Activated gamma-delta T cell (primary cell): ENCODE data around the gene NBAS.
"Not testable (repeated sequence)": the region's sequence is repeated elsewhere in the genome, so short reads cannot be mapped to it uniquely, and the experiment has no call there.

Experiments used
- DNase-seq: peaks from one replicate; lab custom pipeline; 2025; lab: John Stamatoyannopoulos, UW

NBAS gene

DNA sequence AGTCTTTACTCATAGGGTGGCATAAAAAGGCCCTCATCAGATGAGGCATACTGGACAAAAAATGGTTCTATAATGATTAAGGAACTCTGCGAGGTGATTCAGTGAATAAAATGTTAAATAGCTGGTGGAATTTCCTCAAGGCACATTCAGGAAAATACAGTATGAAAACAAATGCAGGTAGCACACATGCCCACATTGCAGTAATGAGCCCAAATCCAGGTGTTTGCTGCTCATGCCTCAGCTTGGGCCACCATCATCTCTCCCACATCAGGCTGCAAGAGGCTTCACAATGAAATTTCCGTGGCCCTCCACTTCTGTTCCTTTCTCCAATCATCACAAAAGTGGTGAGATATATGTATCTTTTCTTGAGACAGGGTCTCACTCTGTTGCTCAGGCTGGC, 298.3 kb downstream of the NBAS start:
- no peak for DNase-seq

DNA sequence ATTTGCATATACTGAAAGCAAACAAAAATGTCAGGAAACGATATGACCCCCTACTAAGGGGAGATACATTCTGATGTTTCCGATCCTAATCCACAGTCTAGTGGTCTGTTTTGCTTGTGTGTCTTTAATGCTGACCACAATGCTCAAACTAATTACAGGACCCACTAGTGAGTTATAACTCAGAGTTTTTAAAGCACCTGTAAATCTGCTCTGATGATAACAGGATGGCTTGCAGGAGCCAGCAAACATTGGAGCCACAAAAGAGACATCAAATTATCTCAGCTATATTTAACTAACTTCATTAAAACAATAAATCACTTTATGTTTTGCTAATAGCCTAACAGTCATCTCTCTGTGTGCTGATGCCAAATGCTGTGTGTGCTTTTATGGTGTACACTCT, 300.3 kb downstream of the NBAS start:
- no peak for DNase-seq

DNA sequence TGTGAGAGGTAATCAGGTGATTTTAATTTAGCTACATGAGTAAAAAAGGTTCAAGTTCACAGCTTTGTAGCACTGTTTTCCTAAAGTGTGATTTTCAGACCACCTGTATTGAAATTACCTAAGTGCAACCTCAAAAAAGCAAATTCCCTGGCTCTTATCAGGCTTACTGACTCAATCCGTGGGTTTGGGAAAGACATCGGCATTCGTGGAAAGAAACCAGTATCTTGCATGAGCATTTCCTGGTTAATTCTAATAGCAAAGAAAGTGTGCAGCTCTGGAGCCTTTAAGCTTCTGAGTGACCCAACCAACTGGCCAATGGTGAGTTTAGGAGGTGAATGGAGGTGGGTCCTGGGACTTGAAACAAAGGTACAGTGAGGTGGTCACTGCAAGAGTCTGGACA, 300.9 kb downstream of the NBAS start:
- no peak for DNase-seq

DNA sequence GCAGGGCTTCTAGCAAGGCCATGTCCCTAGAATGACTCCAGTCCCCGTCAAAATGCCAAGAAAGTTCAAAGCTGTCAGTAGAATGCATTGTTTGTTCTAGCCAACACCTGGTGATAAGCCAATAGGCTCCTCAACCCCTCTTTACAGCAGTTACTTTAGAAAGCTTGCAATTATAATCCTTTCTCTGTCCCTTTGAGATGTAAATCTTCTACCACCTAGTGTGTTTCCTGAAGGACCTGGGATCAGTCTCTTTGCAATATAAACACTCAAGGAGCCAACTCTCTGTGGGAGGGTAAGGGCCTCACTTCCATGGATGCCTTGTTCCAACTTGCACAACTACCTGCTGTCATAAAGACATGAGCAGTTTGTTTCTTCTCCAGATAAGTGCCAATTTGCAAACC, 301.8 kb downstream of the NBAS start:
- DNase-seq: no peak

DNA sequence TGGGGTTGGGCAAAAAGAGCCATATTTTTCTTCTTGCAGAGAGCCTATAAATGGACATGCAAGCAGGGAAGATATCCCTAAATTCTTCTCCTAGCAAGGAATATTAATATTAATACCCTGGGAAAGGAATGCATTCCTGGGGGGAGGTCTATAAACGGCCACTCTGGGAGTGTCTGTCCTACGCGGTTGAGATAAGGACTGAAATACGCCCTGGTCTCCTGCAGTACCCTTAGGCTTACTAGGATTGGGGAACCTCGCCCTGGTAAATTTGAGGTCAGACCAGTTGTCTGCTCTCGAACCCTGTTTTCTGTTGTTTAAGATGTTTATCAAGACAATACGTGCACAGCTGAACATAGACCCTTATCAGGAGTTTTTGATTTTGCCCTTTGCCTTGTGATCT, 302.7 kb downstream of the NBAS start:
- not testable (repeated sequence) for DNase-seq

DNA sequence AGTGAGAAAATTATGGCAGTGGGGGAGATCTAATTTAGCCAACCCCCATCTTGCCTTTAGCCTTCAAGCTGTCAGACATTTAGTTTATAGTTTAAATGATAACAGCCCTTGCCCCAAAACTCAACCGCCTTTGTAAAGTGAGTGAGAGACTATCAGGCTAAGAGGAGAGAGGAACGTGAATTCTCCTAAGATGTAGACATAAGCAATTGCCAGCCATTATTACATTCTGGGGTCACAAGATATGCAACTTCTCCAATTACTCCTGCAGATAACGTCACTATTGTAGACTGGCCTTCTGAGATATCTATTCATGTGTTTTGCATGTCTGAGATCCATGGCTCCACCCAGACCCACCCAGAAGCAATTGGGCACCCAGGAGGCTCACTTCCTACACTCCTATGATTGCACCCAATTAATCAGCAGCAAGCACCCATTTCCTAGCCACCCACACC, 307.3 kb downstream of the NBAS start:
- DNase-seq: no peak

DNA sequence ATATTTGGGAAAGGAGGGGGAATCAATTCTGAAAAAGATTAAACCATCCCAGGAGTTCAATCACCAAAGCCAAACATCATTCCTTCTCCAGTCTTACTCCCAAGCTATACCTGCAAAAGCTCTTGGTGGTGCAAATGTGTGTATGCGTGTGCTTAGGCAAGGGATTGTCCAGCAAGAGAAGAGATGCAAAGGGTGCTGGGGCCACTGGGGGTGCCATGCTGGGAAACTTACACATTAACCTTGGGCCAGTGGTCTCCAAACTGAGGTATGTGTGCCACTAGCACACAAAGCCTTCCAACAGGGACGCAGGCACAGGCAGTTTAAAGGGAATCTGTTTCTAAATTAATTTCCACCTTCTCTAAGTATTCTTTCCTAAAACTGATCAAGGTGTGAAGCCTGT, 307.9 kb downstream of the NBAS start:
- DNase-seq: no peak

DNA sequence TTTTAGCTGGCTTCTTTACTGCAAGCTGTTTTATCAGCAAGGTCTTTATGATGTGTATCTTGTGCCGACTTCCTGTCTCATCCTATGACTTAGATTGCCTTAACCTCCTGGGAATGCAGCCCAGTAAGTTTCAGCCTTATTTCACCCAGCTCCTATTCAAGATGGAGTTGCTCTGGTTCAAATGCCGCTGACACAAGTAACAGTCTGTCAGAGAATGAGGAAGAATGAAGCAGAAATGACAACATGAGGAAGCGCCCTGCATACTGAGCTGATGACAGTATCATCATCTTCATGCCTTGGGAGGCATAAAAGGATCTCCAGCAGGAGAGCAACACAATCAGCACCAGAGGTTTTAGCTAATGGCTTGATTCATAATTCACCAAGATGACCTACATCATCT, 309.4 kb downstream of the NBAS start:
- DNase-seq: no peak

DNA sequence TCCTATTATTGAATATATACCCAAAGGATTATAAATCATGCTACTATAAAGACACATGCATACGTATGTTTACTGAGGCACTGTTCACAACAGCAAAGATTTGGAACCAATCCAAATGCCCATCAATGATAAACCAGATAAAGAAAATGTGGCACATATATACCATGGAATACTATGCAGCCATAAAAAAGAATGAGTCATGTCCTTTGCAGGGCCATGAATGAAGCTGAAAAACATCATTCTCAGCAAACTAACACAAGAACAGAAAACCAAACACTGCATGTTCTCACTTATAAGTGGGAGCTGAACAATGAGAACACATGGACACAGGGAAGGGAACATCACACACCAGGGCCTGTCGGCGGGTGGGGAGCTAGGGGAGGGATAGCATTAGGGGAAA, 310.2 kb downstream of the NBAS start:
- not testable (repeated sequence) for DNase-seq

DNA sequence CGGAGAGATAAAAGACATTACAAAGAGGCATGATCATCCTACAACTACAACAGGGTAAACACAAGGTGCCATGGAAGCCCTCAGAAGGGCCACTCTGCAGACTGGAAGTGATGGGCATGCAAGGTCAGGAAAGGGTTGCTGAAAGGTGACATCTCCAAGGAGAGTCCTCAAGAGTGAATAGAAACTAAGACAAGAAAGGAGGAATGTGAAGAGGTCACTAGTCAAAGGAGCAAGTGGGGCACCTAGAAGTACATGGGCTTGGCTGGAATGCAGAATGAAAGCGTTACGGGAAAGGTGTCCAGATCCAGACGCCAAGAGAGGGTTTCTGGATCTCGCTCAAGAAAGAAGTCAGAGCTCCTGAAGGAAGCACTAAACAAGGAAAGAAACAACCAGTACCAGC, 314.3 kb downstream of the NBAS start:
- DNase-seq: no peak

DNA sequence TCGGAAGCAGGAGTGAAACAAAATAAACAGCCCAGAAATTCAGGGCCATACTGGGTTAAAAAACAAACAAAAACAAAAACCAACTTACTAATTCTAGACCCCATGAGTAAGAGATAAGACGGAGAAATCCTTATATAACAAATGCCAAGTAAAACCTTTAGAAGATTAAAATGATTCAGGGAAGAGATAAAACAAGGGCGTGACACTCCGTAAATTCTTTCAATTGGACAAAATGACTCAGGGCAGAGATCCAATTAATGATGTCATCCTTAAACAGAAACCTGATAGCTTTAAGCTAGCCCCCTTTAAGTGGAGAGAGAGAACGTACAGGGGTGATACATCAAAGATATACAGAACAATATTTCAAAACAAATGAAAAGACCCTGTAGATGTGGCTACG, 317.4 kb downstream of the NBAS start:
- DNase-seq: no peak

DNA sequence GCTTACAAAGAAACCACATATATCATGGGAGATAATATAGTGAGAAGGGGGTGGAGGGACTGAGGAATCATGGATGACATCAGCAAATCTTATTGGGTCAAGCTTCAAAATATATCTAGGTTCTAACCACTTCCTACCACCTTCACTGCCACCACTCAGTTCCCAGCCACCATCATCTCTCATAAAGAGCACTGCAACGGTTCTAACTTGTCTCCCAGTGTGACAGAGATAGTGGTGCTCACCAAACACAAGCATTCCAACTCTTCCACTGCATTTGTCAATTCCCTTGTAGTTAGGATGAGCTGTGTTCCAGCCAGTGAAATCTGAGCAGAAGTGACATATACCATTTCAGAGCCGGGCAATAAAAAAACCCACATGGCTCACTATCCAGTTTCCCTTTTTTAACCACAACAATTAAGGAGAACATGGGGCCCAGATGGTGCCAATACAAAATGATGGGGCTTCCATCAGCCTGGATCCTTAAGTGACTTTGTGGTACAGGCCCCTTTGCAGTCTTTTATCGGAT, 318.1 kb downstream of the NBAS start:
- DNase-seq: no peak

DNA sequence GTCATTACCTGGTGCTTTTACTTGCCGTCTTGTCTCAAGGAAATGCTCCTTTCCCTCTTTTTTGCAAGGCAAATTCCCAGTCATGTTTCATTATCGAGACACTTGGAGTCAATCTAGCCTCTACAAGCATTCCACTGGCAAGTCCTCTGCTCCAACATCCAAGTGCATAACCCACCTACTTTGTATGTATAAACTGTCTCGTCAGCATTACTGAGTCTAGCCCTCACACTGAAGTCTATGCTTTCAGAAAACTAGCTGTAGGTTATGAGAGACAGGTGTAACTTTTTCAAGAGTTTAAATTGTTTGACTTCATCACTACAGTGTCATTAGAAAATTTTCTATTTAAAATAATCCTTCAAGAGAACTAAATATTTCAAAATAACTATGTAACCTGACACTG, 319.2 kb downstream of the NBAS start:
- DNase-seq: no peak

DNA sequence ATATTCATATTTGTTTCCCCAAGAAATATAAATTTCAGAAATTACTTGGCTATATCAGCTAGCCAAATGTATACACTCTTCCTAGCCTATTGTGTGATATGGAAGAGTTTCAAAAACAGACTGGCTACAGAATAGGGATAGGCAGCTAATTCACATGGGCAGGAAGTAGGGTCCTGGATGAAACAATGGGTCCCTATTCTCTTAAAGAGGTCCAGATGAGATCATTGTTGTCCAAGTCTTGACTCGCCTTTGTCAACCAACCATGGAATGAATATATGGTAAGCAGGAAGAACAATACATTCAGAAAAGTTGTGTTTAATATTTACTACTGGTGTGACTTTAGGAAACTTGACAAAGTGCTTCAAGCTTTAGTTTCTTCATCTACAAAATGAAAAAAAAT, 319.9 kb downstream of the NBAS start:
- DNase-seq: no peak

DNA sequence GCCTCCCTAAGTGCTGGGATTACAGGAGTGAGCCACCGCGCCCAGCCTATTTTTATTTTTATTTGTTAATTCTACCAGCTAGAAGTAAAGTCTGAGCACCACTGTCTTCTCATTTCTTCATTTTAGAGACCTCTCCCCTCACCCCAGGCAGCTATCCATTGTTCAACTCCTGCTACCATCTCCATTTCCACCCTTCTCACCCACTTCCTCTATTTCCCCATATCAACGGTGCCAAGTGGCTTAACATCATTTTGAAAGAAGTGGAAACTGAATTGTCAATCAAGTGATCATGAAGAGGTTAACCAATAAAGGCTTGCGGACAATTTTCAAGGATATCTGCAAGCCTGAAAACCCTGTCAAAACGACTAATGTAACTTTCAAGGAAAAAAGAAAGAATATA, 323.1 kb downstream of the NBAS start:
- no peak for DNase-seq

DNA sequence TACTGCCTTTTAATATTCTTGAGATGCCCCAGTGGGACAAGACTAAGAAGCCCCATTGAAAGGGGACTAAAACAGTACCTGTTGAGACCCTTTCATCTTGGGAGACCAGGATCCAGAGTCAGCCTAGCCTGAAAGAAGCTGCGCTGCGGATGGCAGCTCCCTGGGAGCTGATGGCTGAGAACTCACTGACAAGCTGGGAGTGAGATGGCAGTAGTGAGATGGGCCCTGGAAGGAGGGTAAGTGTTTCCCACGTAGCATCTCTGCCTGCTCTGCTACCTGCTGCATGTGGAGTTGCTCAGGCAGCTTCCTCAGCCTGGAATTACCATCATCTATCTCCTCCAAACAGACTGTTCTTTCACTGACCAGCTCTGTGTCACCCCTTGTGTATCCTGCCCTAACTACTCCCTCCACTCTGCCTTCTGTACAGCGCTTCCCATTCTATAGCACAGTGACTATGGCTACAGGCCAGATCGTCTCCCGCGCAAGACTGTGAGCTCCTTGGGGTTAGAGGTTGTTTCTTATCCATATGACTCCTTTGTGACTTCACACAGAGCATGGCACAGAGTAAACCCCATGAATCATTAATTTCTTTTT, 330.4 kb downstream of the NBAS start:
- DNase-seq: no peak

DNA sequence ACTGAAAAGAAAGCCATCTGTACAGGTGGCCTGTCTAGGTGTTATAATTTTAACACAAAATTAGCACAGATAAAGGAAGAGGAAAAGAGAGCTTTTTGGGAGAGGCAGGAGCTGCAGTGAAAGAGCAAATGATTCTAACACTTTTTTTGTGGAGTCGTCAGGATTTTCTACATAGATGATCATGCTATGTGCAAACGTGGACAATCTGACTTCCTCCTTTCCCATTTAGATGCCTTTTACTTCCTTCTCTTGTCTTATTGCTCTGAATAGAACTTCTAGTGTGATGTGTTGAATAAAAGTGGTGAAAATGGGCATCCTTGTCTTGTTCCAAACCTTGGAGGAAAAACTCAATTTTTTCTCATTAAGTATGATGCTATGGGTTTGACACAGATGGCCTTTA, 334.5 kb downstream of the NBAS start:
- no peak for DNase-seq

DNA sequence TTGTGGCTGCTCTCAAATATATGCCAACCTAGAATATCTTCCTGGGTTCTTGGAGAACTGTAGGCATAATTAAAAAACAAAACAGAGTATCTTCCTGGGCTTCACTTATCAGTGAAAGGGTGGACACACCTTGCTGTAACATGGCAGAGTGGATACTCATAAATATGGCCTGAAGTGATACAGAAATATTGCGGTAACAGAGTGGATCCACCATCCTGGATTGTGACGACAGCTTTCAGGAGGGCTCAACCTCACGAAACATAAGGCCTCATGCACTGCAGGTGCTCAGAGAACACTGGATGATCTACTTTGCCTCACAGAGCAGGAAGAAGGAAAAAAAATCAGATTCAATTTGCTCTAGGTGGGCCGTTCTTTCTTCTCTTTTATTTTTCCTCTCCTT, 336.0 kb downstream of the NBAS start:
- DNase-seq: no peak

DNA sequence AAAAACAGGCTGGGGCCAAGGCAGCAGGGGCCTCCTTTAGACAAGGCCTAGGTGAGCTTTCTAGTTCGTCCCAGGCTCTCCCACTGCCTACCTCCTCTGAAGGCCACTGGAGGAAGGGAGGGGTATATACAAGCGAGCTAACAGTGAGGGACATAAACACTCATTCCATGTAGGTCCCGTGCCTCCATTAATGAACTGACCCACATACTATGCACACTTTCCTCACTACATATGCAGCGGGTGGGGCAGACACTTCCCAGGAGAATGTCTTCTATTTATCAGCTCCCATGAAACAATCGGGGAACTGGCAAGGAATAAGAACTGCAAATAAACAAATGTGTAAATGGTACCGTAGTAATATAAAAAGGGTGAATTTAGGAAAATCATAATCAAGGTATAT, 336.5 kb downstream of the NBAS start:
- no peak for DNase-seq

DNA sequence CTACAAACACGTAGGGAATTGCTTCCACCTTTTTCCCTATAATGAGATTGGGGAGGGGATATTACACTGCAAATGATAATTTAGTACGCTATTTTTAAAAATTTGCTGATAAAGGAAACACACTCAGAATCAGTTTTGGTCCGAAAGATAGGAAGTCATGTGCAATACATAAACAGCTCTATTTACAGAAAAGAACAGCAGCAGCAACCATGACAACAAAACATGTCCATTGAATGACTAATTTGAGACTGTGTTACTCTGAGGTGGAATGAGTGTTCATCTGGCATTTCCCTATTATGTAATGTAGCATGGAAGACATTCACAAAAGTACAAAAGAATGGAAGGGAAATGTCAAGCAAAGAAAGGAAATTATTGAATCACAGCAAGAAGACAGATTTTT, 337.2 kb downstream of the NBAS start:
- no peak for DNase-seq

DNA sequence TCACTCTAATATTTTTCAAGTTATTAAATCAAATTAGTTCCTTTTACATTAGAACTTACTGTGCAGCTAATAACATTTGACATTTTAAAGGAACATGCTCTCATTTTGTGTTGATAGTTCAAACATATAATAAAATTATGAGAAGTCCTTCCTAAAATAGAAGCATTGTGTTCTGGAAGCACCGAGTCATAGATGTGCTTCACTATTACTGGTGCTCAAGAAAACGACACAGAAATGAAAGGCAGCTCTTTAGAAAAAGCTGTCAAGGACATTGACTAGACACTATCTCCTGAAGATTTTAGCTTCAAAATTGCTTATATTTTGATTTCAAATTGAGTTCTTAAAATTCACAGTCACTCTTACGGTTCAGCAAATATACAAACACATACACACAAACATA, 338.3 kb downstream of the NBAS start:
- DNase-seq: no peak

DNA sequence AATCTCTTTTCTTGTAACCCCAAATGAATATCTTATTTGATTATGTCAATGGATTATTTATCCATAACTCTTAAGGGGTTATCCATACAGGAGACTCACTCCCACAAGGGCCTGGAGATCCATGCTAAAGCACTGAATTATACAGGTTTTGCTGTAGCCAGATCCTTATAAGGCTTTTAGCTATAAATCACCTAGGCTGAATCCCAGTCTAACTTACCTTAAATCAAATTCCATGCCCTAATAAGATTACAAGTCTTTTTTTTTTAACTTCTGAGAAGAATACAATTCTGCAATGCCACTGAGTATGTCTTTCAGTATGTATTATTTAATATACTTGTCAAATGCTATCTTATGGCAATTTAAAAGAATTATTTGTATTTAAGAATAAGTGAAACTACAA, 340.5 kb downstream of the NBAS start:
- DNase-seq: no peak

DNA sequence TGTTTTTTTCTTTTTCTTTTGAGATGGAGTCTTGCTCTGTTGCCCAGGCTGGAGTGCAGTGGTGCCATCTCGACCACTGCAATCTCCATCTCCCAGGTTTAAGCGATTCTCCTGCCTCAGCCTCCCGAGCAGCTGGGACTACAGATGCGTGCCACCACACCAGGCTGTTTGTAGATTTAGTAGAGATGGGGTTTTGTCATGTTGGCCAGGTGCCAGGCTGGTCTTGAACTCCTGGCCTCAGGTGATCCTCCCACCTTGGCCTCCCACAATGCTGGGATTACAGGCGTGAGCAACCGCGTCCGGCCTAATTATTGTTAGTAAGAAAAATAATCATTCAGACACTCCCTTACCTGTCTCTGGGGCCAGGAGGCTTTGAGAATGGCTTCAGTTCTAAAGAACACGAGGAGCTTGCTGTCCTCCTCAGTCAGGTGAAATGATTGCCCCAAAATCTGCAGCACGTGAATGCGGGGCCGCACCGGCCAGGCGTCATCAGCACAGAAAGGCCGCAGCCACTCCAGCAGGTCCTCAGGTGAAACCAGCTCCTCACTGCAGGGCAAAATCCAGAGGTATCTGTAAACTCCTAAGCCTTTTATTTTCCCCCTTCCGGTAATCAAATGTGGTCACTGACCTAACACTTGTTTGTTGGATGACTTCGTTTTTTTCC, 342.6 kb downstream of the NBAS start:
- no peak for DNase-seq

DNA sequence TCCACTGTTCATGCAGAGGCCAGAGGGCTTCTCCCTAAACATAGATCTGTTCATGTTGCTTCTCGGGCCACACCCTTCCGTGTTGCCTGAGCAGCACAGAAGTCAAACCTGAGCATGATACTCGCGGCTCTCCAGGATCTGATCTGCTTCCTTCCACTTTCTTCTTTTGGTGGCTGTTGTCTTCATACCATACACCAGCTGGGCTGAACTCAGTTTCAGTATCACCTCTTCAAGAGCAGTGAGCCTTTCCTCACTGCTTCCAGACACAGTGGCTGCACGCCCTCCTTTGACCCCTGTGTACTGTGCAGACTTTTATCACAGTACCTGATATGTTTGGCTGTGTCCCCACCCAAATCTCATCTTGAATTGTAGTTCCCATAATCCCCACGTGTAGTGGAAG, 348.9 kb downstream of the NBAS start:
- no peak for DNase-seq
